ENCODE data around the gene PALD1. TPM values are rescaled to one million over a fixed set of nuclear protein-coding genes. Genes with fewer than 3 reads are reported as not detected.

Gene PALD1
- total and polyA plus RNA-seq, 2 of the 13 experiments (the other 11 are each of a cell fraction or from before 2014, with no cell fraction given) = 0.07 to 0.09 TPM

DNA sequence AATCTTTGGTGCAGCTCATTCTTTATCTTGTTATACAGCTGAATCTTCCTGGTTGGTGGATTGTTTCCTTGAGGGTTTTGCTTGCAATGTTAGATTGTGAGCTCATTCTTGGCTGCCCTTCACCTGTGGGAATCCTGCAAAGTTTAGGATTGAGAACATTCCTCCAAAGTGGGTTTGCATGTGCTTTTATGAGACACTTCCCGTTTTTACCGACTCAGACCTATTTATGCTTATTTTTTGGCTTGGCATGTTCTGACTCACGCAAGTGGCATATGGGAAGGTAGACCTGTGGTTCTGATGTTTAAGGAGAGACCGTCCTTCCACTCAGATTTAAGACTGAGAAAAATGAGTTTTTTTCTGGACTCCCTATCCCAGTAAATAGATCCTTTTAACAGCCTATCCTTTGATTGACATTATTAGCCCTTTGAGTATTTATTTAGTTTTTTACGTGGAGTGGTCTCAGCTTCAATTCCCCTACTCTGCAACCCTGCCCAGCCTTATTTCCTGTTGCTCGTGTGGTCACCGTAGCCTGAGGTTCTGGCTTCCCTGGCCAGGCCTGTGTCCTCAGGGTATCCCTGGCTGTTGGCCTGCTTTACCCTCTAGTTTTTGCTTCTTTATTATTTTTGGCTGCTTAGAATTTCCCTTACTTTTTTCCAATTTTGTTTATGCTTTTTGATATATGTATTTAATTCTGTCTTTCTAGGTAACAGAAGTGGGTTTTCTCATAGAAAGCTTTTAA lies 137.4 kb downstream of the PALD1 start:
- CTCF ChIA-PET (ENCODE audit: low intra/inter-chr PET ratio, low total read pairs) = no interaction called here
- Histone ChIP-seq H3K9me3 (ENCODE audit: low read length) (peaks cover 17% of the 10 kb centered on the region), H3K36me3 (replicated peaks in 1 of 2; ENCODE audit: control insufficient read depth in 1 of 2, insufficient read depth in 2 of 2, low read length in 2 of 2) (no peaks in the 10 kb centered on the region), H4K20me1 (ENCODE audit: insufficient read depth, low read length) (no peaks in the 10 kb centered on the region), H3K4me2 (ENCODE audit: low read depth, low read length) (no peak overlapping the region), H2AFZ (ENCODE audit: low read length) (no peak overlapping the region), H3K4me1 (ENCODE audit: insufficient read depth, low read length) (no peaks in the 10 kb centered on the region), H3K9ac (ENCODE audit: insufficient read depth, low read depth, low read length) (no peak overlapping the region), H3K79me2 (ENCODE audit: insufficient read depth, low read length) (no peaks in the 10 kb centered on the region), H3K27me3 (ENCODE audit: control insufficient read depth in 1 of 2, insufficient read depth in 2 of 2, low read length in 2 of 2) (0 out of 5 replicates have a peak, but pooled peaks cover 0 to 3% of the 10 kb centered on the region in 2 experiments), H3K4me3 (replicated peaks in 1 of 3; ENCODE audit: insufficient read depth in 1 of 3, low read depth in 2 of 3, low read length in 3 of 3) (no peak overlapping the region), H3K27ac (ENCODE audit: extremely low read length, insufficient read depth, low read length) (no peak overlapping the region)
- FAIRE-seq = no peak
- POLR2A ChIA-PET = no interaction called here
- BruUV-seq (replicated peaks) = no TSS peak
- no peak for DNase-seq (ENCODE audit: low spot score)
- intact Hi-C loops (cut with micrococcal nuclease; ENCODE audit: unreplicated experiment) (no loop called here), in situ Hi-C loops (cut with HindIII; ENCODE audit: extremely low pct_ligation_motif_present, low pct_unique_long_range_greater_than_20kb) (no loop called here)
- ATAC-seq = no peak
- WGBS (ENCODE audit: low lambda C conversion rate) = 57% methylated on average over 7 of the region's 7 CpGs
- TF ChIP-seq, protein P1, sequence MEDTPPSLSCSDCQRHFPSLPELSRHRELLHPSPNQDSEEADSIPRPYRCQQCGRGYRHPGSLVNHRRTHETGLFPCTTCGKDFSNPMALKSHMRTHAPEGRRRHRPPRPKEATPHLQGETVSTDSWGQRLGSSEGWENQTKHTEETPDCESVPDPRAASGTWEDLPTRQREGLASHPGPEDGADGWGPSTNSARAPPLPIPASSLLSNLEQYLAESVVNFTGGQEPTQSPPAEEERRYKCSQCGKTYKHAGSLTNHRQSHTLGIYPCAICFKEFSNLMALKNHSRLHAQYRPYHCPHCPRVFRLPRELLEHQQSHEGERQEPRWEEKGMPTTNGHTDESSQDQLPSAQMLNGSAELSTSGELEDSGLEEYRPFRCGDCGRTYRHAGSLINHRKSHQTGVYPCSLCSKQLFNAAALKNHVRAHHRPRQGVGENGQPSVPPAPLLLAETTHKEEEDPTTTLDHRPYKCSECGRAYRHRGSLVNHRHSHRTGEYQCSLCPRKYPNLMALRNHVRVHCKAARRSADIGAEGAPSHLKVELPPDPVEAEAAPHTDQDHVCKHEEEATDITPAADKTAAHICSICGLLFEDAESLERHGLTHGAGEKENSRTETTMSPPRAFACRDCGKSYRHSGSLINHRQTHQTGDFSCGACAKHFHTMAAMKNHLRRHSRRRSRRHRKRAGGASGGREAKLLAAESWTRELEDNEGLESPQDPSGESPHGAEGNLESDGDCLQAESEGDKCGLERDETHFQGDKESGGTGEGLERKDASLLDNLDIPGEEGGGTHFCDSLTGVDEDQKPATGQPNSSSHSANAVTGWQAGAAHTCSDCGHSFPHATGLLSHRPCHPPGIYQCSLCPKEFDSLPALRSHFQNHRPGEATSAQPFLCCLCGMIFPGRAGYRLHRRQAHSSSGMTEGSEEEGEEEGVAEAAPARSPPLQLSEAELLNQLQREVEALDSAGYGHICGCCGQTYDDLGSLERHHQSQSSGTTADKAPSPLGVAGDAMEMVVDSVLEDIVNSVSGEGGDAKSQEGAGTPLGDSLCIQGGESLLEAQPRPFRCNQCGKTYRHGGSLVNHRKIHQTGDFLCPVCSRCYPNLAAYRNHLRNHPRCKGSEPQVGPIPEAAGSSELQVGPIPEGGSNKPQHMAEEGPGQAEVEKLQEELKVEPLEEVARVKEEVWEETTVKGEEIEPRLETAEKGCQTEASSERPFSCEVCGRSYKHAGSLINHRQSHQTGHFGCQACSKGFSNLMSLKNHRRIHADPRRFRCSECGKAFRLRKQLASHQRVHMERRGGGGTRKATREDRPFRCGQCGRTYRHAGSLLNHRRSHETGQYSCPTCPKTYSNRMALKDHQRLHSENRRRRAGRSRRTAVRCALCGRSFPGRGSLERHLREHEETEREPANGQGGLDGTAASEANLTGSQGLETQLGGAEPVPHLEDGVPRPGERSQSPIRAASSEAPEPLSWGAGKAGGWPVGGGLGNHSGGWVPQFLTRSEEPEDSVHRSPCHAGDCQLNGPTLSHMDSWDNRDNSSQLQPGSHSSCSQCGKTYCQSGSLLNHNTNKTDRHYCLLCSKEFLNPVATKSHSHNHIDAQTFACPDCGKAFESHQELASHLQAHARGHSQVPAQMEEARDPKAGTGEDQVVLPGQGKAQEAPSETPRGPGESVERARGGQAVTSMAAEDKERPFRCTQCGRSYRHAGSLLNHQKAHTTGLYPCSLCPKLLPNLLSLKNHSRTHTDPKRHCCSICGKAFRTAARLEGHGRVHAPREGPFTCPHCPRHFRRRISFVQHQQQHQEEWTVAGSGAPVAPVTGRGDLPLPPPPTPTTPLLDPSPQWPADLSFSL (CRISPR knock-in tag; IDR thresholded peaks at IDR 0.05) = no peak
- TF ChIP-seq MAFK (conservative IDR thresholded peaks at IDR 0.05 in 1 of 2, IDR thresholded peaks at IDR 0.05 in 1 of 2; ENCODE audit: low read length in 2 of 2) (no peak), CHCHD3 (CRISPR knock-in tag; IDR thresholded peaks at IDR 0.05) (no peak), ZNF124 (CRISPR knock-in tag; IDR thresholded peaks at IDR 0.05) (no peak), HMG20B (CRISPR knock-in tag; conservative IDR thresholded peaks at IDR 0.05) (no peak), ZZZ3 (CRISPR knock-in tag; IDR thresholded peaks at IDR 0.05; ENCODE audit: borderline replicate concordance) (no peak)
- TF ChIP-seq, protein P2, sequence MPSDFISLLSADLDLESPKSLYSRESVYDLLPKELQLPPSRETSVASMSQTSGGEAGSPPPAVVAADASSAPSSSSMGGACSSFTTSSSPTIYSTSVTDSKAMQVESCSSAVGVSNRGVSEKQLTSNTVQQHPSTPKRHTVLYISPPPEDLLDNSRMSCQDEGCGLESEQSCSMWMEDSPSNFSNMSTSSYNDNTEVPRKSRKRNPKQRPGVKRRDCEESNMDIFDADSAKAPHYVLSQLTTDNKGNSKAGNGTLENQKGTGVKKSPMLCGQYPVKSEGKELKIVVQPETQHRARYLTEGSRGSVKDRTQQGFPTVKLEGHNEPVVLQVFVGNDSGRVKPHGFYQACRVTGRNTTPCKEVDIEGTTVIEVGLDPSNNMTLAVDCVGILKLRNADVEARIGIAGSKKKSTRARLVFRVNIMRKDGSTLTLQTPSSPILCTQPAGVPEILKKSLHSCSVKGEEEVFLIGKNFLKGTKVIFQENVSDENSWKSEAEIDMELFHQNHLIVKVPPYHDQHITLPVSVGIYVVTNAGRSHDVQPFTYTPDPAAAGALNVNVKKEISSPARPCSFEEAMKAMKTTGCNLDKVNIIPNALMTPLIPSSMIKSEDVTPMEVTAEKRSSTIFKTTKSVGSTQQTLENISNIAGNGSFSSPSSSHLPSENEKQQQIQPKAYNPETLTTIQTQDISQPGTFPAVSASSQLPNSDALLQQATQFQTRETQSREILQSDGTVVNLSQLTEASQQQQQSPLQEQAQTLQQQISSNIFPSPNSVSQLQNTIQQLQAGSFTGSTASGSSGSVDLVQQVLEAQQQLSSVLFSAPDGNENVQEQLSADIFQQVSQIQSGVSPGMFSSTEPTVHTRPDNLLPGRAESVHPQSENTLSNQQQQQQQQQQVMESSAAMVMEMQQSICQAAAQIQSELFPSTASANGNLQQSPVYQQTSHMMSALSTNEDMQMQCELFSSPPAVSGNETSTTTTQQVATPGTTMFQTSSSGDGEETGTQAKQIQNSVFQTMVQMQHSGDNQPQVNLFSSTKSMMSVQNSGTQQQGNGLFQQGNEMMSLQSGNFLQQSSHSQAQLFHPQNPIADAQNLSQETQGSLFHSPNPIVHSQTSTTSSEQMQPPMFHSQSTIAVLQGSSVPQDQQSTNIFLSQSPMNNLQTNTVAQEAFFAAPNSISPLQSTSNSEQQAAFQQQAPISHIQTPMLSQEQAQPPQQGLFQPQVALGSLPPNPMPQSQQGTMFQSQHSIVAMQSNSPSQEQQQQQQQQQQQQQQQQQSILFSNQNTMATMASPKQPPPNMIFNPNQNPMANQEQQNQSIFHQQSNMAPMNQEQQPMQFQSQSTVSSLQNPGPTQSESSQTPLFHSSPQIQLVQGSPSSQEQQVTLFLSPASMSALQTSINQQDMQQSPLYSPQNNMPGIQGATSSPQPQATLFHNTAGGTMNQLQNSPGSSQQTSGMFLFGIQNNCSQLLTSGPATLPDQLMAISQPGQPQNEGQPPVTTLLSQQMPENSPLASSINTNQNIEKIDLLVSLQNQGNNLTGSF (CRISPR knock-in tag; IDR thresholded peaks at IDR 0.05) = no peak
- TF ChIP-seq, protein P3, sequence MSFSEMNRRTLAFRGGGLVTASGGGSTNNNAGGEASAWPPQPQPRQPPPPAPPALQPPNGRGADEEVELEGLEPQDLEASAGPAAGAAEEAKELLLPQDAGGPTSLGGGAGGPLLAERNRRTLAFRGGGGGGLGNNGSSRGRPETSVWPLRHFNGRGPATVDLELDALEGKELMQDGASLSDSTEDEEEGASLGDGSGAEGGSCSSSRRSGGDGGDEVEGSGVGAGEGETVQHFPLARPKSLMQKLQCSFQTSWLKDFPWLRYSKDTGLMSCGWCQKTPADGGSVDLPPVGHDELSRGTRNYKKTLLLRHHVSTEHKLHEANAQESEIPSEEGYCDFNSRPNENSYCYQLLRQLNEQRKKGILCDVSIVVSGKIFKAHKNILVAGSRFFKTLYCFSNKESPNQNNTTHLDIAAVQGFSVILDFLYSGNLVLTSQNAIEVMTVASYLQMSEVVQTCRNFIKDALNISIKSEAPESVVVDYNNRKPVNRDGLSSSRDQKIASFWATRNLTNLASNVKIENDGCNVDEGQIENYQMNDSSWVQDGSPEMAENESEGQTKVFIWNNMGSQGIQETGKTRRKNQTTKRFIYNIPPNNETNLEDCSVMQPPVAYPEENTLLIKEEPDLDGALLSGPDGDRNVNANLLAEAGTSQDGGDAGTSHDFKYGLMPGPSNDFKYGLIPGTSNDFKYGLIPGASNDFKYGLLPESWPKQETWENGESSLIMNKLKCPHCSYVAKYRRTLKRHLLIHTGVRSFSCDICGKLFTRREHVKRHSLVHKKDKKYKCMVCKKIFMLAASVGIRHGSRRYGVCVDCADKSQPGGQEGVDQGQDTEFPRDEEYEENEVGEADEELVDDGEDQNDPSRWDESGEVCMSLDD (CRISPR knock-in tag; IDR thresholded peaks at IDR 0.05; ENCODE audit: borderline replicate concordance) = no peak

Measured in HepG2 (cell line).